ENCODE data around the gene PIK3CG.
A peak's percentile ranks its signal among the peaks of the same experiment; 100 is the strongest.
"Not testable (repeated sequence)": the region's sequence is repeated elsewhere in the genome, so short reads cannot be mapped to it uniquely, and the experiment has no call there.

Gene PIK3CG
- total RNA-seq = 37.3 to 383 (median 176) reads per million in 18 experiments

DNA sequence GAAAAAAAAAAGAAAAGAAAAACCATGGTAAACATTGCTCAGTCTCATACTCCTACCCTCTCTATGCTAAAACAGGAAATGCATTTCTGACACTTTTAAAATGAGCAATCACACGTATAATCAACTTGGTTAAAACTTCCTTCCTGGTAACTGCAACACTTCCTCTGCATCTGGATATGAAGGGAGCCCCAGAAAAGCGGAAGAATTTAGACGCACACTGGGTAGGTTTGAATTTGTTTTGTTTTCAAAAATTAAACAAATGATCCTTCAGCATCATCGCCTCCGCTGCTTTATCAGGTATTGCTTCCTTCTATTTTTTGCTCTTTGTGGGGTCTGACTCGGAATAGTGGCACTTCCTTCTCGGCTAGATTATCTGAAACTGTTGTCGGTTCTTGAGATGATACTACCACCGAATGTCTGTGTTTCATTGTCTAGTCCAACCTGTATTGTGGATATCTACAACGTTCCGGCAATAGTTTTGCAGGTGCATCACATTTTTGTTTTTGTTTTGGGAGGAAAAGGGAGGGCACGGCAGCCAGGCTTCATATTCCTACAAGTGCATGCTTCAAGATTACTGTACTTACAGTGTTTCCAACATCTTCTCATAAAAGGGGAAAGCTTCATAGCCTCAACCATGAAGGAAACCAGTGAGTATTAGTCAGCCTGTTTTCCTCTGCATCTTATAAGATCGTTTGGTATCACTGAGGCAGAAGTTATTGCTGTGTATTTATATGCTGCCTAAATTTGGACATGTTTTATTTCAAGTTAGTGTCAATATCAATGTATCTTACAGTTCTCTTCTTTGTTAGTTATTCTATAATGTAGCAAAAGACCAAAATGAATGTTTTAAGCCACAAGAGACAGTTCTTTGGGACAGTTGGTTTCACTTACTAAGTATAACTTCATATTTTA lies at the start of gene PIK3CG:
Gene PIK3CG (plus strand): TSS at position 153 of the 912 bp plus-strand sequence. CDS start 2,280 bp downstream, outside the sequence.
- peak; percentile 78 to 93 for DNase-seq

DNA sequence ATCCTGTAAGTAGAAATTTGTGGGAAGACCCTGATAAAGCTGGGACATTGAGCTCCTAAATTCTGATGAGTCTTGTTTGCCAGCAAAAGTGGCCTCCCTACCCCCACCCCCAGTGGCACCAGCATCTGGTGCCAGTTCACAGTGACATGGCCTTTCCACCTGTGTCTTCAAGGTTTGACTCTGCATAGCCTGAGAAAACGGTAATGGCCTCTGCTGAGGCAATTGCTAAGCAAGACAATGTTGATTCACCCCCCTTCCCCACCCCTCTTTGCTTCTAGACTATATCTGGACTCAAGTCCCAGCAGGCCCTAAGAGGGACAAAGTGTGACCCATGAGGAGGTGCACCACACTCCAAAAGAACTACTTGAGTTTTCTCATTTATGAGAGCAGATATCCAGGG lies 48.0 kb upstream of the PIK3CG start:
- no peak for DNase-seq

DNA sequence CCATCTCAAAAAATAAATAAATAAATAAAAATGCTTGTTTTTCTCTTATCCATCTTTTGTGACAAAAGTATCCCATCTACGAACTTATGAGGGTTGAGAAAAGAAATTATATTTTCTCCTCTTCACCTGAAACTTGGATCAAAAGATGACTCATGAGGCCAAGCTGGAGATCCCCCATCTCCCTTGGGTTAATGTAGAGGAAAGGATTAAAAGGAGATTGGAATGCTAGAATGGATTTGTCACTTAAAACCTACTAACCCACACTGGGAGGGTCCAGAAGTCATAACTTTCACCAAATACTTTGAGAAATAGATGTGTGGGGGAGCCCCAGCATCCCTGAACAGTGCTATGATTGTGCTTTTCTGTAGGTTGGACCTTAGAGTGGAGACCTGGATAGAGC lies 46.3 kb upstream of the PIK3CG start:
- no peak for DNase-seq

DNA sequence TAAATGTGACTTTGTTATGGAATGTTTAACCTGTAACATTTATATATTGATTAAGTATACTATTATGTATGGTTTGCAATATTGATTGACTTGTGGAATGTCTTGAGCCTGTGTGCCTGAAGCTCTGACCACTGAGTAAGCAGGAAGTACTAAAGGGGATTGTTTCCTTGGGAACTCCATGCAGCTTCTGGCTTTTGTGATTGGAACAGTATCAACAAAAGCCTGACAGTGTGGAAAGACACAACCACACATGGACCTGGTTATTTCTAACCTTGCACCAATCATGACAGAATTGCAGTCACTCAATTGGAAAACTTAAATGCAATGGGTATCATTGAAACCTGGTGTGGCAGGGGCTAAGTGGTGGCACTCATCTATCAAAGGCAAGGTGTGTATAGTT lies 45.5 kb upstream of the PIK3CG start:
- no peak for DNase-seq

DNA sequence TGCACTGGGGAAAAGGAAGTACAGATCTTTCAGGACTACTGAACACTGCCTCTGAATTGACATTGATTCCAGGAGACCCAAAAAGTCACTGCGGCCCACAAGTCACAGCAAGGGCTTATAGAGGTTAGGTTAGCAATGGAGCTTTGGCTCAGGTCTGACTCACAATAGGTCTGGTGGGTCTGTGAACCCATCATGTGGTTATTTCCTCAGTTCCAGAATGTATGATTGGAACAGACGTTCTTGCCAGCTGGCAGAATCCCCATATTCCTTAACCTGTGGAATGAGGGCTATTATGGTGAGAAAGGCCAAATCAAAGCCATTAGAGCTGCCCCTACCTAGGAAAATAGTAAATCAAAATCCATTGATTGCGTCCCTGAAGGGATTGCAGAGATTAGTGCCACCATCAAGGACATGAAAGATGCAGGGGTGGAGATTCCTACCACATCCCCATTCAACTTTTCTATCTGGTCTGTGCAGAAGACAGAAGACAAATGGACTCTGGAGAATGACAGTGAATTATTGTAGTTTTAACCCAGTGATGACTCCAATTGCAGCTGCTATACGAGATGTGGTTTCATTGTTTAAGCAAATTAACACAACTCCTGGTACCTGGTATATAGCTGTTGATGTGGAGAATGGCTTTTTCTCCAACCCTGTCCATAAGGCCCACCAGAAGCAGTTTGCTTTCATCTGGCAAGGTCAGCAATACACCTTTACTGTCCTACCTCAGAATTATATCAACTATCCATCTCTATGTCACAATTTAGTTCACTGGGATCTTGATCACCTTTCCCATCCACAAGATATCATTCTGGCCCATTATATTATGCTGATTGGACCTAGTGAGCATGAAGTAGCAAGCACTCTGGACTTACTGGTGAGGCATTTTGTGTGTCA lies 44.5 kb upstream of the PIK3CG start:
- DNase-seq = no peak

DNA sequence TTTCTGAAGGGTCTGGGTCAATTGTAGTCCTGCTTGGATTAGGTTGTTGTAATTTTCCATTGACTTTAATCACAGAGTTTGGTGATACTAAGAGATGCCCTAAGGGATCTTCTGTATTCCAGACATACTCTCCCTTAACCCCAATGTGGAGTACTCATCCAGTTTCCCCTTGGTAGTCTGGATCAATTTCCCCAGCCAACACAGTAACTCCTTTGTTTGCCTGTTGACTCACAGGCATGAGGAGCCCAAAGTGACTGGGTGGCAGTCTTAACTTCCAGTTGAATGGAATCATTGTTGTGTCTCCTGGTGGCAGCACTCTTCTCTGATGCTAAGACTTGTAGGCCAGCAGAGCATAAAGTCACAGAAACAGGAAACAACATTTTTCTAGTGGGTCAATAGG lies 41.5 kb upstream of the PIK3CG start:
- peak in 1 of 2 donors; percentile 43 for DNase-seq

DNA sequence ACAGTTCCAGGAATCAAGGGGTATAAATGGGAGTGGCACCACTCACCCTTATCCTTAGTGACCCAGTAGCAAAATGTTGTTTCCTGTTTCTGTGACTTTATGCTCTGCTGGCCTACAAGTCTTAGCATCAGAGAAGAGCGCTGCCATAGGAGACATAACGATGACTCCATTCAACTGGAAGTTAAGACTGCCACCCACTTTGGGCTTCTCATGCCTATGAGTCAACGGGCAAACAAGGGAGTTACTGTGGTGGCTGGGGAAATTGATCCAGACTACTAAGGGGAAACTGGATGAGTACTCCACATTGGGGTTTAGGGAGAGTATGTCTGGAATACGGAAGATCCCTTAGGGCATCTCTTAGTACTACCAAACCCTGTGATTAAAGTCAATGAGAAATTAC lies 40.6 kb upstream of the PIK3CG start:
- DNase-seq = peak; percentile 85 to 96

DNA sequence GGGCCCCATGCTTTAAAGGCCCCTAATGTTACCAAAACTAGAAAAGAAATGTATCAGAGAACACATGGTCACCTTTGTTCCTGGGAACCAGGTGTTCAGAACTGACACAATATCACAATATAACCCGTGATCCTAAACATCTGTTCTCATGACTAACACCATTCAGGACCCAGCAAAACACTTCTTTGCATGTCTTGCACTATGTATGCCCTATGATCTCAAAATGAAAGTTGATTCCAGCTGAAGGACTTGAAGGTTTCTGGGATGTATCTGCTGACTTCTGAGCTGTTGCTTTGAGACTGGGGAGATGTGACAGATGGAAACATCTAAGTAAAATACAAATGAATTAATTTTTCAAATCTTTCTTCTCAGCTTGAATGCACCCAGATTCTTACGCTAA lies 37.5 kb upstream of the PIK3CG start:
- no peak for DNase-seq

DNA sequence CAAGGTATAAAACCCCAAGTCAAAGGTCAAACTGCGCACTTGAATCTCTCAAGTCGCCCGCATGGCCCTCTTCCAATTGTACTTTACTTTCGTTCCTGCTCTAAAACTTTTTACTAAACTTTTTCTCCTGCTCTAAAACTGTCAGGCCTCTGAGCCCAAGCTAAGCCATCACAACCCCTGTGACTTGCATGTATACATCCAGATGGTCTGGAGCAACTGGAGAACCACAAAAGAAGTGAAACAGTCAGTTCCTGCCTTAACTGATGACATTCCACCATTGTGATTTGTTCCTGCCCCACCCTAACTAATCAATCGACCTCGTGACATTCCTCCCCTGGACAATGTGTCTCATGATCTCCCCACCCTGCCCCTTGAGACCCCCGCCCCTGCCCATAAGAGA lies 35.6 kb upstream of the PIK3CG start:
- no peak for DNase-seq

DNA sequence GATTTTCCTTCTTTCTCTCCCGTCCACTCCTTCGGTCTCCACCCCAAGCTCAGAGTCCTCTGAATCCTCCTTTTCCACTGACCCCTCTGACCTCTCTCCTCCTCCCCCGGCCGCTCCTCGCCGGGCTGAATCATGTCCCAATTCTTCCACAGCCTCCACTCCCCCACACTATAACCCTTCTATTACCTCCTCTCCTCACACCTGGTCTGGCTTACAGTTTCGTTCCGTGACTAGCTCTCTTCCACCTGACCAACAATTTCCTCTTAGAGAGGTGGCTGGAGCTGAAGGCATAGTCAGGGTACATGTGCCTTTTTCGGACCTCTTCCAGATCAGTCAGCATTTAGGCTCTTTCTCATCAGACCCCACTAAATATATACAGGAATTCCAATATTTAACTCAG lies 34.2 kb upstream of the PIK3CG start:
- not testable (repeated sequence) for DNase-seq

DNA sequence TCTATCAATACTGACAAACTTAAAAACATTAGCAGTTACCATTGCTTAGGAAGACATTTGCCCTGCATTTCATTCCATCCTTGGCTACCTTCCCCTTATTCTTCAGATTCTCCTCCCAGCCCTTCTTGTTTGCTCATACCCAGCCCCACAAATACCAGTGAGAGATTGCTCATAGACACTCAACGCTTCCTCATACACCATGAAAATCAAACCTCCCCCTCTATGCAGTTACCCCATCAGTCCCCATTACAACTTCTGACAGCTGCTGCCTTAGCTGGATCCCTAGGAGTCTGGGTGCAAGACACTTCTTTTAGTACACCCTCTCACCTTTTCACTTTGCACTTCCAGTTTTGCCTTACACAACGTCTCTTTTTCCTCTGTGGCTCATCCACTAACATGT lies 28.3 kb upstream of the PIK3CG start:
- DNase-seq = peak in 1 of 2 donors; percentile 70

DNA sequence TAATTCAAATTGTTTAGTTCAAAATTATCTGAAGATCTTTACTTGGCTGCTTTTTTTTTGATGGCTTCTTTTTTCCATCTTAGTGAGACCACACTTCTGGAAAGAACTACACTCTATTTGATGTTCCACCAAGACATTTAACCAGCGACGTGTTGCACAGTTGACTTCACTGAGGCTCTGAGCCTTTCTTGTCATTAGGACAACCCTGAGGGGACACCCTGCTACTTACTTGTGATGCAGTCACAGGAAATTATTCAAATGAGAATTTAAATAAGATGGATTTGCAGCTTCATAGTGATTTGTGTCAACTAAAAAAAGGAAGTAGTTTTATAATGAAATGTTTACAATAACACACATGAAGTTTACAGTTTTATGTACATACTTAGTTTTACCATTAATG lies 25.6 kb upstream of the PIK3CG start:
- DNase-seq = no peak

DNA sequence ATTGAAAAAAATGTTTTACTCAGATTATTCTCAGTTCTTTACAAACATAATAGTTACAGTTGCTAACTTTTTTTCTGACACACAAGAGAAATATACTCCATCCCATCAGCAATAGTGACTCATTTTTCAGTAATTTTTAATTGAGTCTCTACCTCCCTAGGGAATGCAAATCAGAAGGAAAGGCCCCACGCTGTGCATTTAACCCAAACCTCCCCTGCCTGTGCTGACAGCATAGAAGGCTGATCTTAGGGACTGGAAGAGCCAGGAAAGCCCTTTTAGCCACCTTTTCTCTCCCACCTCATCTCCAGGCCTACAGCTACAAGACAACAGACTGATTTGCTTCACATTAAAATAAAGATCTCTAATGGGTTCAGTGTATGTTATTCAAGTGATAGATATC lies 24.7 kb upstream of the PIK3CG start:
- no peak for DNase-seq

DNA sequence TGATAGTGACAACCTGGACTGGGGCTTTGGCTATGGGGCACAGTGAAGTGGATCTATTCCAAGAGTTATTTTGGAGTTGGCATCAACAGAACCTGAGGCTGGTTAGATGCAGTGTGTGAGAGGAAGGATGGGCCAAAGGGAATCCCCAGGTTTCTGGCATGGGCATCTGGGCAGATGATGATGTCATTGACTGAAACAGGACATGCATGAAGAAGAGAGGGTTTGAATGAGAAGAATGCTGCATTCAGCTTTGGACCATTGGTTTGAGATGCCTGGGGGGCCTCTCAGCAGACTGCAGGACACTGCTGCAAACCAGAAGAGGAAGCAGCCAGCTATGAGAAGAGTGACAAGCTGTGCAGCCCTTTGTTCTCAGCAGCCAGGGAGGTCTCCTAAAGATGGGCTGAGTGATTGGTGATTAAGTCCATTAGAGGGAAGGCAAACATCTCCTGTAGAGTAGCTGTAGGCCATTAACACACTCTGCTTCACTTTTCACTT lies 23.1 kb upstream of the PIK3CG start:
- no peak for DNase-seq

DNA sequence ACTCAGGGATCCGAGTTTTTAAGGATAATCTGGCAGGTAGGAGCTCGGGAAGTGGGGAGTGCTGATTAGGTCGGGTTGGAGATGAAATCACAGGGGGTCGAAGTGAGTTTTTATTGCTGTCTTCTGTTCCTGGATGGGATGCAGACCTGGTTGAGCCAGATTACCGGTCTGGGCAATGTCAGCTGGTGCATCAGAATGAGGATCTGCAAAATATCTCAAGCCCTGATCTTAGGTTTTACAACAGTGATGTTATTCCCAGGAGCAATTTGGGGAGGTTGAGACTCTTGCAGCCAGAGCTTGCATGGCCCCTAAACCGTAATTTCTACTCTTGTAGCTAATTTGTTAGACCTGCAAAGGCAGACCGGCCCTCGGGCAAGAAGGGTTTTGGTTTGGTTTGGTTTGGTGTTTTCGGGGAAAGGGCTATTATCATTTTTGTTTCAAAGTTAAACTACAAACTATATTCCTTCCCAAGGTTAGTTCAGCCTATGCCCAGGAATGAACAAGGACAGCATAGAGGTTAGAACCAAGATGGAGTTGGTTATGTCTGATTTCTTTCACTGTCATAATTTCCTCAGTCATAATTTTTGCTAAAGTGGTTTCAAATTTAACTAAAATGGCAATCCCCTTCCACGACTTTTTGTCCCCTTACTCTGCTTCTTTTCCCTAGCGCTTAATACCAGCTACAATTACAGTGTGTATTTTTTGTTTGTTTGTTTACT lies 20.6 kb upstream of the PIK3CG start:
- DNase-seq = no peak

DNA sequence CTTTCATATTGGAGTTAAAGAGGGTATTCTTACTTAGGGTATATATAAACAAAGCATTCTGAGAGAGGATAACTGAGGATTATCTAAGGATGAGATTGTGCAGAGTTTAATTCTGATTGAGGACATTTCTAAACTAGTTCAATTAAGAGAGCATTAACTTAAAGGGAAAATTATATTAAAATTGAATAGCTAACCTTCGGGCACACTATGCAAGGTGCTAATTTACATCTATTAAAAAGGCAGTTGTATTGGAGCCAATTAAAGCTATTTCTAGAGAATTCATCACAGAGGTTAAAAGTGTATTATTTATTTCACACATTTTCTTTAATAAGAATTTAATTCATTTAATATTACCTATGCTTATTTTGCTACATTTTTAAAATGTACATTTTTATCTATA lies 17.0 kb upstream of the PIK3CG start:
- no peak for DNase-seq

DNA sequence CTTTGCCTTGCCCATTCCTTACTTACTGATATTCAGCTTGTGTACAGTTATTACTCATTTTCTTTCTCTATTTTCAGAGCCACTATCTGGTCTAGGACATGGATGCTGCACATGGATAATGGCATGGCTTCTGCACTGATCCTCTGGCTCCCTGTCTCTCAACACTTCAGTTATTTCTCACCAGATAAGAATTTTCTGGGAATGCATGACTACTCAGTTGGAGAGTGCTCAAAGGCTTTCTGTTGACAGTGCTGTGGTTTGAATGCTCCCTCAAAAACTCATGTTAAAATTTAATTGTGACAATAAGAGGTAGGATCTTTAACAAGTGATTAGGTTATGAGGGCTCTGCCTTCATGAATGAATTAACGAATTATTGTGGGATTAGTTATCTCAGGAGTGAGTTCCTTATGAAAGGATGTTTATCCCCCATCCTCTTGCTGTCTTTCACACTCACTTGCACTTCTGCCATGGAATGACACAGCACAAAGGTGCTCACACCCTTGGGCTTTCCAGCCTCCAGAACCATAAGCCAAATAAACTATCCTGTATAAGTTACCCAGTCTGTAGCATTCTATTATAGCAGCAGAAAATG lies 16.1 kb upstream of the PIK3CG start:
- no peak for DNase-seq

DNA sequence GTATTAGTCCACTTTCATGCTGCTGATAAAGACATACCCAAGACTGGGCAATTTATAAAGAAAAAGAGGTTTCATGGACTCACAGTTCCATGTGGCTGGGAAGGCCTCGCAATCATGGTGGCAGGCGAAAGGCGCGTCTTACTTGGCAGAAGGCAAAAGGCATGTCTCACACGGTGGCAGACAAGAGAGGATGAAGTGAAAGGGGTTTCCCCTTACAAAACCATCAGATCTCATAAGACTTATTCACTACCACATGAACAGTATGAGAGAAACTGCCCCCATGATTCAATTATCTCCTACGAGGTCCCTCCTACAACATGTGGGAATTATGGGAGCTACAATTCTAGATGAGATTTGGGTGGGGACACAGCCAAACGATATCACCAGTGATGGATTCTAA lies 13.4 kb upstream of the PIK3CG start:
- DNase-seq = not testable (repeated sequence)

DNA sequence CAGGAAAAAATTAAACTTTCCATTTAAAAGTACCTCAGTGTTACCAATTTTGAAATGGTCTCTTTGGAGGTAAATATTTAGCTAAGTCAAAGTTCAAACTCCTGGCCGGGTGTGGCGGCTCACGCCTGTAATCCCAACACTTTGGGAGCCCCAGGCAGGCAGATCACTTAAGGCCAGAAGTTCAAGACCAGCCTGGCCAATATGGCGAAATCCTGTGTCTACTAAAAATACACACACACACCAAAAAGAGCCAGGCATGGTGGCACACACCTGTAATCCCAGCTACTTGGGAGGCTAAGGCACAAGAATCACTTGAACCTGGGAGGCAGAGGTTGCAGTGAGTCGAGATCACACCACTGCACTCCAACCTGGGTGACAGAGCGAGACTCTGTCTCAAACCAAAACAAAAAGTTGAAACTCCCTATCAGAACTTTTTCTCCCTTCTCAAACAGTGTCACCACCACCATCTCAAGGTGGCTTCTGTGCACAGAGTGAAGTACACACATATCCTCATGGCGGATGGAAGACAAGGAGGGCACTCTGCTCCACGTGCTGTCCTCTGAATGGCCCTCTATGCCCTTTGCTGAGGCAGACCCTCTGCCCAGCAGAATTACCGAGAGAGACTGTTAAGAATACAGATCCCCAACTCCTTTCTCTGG lies 11.7 kb upstream of the PIK3CG start:
- no peak for DNase-seq

DNA sequence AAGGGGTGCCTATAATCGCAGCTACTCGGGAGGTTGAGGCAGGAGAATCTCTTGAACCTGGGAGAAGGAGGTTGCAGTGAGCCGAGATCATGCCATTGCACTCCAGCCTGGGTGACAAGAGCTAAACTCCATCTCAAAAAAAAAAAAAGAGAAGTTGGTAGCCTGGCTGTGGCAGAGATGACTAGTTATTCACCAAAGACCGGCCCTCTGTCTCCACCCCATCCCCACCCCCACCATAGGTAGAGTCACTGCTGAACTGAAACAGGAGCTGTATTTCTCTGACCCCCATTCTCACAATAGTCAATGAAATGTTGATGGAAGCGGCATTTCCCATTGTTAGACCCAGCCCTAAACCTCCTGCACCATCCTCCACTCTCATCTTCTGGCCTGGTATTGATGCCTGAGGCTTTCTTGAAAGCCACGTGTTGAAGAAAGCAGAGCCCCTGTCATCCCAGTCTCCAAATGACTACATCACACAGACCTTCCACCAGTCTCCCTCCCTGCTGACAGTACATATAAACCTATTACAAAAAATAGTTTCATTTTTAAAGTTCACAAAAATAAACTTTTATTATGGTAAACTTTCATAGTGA lies 9.4 kb upstream of the PIK3CG start:
- DNase-seq = no peak

All from inflammatory macrophage (primary cell).